Measurements from ENCODE around the gene FOXF1.

Gene FOXF1

DNA sequence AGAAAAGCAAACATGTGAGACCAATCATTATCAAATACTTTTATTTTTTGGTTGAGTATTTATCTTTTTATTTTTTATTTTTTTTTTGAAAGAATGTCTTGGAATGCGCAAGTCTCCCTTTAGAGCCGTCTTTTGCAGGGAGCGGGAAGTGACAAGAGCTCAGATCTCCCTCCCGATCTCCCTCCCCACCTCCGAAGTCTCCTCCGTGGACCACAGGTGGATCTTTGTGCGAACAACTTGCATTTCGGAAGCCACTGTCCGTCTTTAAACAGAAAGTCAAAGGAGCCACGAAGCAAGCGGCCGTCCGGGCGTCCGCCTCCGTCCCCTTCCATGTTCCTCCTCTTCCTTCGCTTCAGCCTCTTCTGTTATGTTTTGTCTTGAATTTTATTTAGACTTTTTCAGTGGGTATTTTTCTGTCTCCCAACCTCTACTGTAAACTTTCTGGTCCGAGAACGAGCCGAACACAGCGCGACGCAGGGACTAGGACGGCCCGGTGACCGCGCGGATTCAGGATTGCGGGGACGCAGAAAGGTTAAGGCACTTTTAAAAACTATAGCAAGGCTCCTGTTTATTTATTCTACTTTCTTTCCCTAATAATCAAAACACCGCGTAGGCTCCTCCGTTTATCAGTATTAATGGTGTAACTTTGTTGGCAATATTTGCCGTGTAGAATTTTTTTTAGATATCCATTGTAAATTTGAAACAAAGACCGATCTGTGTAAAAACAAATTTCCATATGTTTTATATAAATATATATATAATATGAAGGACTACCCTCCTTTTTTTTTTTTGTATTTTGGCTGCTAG, 3.3 kb downstream of the FOXF1 start:
- H3K4me3 ChIP-seq (ENCODE audit: low read depth, low read length) = no peak overlapping the region
- no peak for TF ChIP-seq CTCF (IDR thresholded peaks at IDR 0.05; ENCODE audit: low read depth, low read length, missing control alignments)

DNA sequence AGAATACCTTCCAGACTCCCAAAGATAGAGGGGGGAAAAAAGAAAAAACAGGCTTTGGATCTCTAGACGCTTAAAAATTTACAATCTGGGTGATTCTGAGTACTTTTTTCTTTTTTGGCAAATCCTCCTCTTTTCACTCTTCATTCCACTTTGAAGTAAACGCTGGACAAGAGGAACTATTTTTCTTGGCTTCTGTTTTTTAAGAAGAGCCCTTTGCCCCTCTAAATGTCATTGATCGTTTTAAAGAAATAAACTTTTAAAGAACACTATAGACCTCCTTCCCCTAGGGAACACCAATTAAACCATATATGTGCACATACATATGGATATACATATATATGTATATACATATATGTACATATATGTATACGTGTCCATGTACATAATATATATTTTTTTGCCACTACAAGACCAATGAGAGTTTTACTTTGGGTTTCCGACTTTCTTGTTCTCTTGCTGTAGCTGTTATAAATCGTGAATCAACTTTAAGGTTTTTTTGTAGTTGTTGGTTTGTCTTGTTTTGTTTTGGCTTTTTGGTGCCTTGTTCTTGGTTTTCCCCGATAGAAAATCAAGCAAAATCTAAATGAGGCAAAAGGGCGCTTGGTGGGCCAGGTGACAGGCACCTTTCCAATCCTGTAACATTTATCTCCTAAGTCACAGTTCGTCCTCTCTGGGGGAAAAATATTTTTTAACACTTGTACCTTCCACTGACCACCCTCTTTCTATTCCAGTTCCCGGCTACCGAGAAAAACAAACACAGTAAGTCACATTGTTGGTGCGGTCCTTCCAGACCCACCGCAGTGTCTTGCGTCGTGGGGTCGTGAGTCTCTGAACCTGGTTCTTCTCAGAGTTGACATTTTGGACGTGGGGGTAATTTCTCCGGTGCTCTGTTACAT, 4.4 kb downstream of the FOXF1 start:
- no peak for DNase-seq (ENCODE audit: low read depth)
- TF ChIP-seq CTCF (IDR thresholded peaks at IDR 0.05; ENCODE audit: low read depth, low read length, missing control alignments) = no peak
- no peak overlapping the region for H3K4me3 ChIP-seq (ENCODE audit: low read depth, low read length)

More for the DNA sequence above, 3.3 kb downstream of the FOXF1 start:
- DNase-seq (ENCODE audit: low read depth) = no peak

DNA sequence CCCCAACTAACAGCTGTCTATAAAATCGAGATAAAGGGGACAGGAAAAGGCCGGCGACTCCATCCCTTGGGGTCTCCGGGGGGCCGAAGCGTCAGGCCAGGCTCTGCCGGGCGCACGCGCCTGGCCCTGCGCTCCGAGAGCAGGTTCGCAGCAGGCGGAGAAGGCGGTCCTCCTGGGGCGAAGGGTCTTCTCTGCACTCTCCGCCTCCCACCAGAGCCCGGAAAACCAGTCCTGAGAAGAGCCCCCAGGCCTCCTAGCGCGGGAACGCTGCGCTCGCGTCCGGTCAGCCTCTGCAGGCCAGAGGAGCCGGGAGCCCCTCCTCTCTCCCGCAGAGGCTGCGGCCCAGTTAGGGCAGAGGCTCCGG, 5.1 kb downstream of the FOXF1 start:
- no peak for TF ChIP-seq CTCF (IDR thresholded peaks at IDR 0.05; ENCODE audit: low read depth, low read length, missing control alignments)
- H3K4me3 ChIP-seq (ENCODE audit: low read depth, low read length) = no peak overlapping the region
- no peak for DNase-seq (ENCODE audit: low read depth)

DNA sequence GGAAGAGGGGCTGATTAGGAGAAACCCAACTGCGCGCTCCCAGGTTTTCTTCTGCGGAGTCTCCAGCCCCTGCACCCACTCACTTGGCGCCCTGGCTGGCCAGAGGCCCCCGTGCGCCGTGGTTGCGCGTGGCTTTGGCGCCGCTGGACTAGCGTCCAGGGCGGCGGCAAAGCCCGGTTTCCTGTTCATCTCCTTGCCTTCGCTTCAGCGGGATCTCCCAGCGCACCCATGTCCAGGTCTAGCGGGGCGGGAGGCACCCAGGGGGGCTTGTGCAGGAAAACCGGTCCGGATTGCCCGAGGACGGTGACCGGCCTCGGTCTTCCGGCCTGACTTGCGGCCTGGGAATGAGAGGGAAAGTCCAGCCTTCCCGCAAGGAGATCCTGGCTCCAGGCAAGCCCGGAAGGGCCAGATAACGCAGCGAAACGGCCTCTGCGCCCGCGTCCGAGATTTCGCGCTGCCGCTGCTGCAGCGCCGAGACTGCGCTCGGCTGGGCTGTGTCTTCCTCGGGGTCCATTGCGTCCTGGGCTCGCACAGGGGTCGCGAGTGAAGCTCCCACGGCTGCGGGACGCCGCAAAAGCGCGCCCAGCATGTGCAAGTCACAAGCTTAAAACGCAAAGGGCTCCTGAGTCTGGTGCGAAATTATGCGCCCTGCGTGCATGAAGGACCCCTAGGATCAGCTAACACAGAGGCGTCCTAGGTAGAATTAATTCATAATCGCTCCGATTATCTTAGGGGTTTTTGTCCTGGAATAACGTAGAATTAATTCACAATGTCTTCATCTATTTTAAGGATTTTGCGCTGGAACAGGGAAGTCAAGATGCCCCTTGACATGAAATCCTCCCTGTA, 5.7 kb downstream of the FOXF1 start:
- no peak overlapping the region for H3K4me3 ChIP-seq (ENCODE audit: low read depth, low read length)
- no peak for DNase-seq (ENCODE audit: low read depth)
- no peak for TF ChIP-seq CTCF (IDR thresholded peaks at IDR 0.05; ENCODE audit: low read depth, low read length, missing control alignments)

DNA sequence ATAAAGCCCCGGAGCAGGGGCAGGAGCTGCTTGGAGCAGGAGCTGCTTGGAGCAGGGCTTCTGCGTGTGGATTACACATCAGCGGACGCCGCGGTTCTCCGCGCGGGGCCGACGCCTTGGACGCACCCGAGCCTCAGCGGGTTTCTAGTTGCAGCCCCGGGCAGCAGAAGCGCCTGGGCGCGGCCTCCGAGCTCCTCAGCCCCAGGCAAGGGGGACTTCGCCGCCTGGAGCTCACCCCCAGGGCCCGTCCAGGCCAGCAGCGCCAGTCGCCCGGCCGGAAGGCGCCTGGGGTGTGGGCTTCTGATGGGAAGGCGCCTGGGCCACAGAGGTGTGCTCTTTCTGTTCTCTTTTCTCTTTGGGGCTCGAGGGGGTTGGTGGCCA, 6.3 kb downstream of the FOXF1 start:
- no peak for TF ChIP-seq CTCF (IDR thresholded peaks at IDR 0.05; ENCODE audit: low read depth, low read length, missing control alignments)
- no peak for DNase-seq (ENCODE audit: low read depth)
- H3K4me3 ChIP-seq (ENCODE audit: low read depth, low read length) = no peak overlapping the region

- no peak overlapping the region for H3K4me3 ChIP-seq (ENCODE audit: low read depth, low read length)
- TF ChIP-seq CTCF (IDR thresholded peaks at IDR 0.05; ENCODE audit: low read depth, low read length, missing control alignments) = no peak
- DNase-seq (ENCODE audit: low read depth) = no peak
These were observed 6.7 kb downstream of the FOXF1 start for GRCh38 chr16:86517033-86517432.

All from GM12864 (cell line).